ENCODE results near the gene RHOJ.
"Not testable (repeated sequence)": the region's sequence is repeated elsewhere in the genome, so short reads cannot be mapped to it uniquely, and the experiment has no call there.

RHOJ gene

DNA sequence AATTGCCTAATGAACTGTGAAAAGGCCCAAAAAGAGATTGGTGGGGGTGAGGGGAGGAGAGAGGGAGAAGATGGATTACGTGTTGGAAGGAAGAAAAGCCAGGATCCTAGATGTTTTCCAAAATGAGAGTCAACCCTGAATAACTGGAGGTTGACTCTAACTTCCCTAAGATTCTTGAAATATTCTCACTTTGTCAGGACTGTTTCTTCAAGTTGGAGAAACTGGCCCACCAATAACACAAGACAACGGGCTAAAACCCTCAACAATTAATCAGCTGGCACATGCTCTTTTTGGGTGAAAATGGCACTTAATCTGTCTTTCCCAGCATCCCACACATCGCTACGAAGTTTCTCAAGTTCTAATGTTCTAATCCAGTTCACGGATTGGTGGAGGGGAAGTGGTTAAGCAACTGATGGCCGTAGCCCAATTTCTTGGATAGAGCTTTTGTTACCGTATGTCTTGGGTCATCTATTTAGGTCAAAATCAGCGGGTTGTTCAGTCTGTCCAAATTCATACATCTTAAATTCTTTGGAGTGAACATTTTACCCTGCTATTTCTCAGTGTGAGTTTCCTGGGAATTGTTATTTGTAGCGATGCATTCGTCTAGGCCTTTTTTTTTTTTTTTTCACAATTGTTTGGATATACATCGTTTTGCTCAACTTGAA lies 65.5 kb downstream of the RHOJ start:
- DNase-seq = no peak

DNA sequence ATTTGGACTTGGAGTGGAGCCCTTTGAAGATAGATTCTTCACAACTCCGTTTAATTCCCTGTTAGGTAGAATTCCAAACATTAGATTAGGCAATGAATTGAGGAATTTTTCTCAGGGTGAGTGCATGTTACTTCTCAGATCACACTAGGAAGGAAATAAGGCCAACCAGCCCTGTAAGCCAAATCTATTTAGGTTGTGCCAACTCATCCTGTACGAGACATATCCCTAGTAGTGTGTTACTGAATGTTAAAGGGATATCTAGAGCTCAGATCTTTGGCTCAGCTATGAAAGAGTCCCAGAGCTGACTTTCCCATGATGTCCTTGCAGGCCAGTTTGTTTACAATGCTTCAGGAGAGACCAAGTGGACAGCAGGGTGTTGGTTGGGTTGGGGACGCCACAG lies 68.9 kb downstream of the RHOJ start:
- no peak for DNase-seq

DNA sequence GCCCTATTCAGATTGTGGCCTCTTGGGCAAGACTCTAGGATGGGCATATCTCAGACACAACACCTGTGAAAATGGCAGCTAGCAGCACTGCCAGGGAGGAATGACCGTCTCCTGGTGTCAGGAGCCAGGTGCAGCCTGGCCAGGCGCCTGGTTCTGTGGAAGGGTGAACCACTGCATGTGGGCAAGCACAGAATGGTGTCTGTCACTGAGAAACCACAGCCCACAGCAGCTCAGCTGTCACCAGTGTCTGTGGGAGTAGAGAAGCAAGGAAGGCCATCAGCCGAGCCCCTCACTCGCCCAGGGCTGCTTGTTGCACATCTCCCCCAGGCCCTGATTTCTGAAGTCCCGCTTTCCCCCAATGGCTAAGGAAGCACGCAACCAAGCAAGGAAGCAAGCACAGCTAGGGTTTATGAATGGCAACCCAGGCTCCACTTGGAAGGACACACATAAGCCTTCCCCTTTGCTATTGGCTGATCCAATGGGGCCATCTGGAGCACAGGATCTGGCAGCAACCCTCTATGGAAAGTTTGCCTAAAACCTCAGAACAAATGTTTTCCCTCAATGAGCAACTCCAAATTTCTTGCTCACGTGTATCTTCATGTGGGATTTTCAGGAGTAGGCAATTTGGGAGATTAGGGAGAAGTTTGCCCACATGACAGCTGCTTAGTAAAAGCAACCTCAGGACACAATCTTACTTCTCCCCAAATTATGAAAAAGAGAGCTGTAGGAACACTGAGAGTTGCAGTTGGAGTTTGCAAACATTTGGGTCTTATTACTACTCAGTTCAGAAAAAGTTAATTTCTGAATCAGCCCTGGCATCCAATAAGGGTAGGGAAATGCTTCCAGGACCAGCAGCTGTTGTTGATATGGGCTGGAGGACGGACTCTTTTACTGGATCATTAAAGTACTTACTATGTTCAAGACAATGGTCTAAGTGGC lies 69.7 kb downstream of the RHOJ start:
- DNase-seq = peak; percentile 56

DNA sequence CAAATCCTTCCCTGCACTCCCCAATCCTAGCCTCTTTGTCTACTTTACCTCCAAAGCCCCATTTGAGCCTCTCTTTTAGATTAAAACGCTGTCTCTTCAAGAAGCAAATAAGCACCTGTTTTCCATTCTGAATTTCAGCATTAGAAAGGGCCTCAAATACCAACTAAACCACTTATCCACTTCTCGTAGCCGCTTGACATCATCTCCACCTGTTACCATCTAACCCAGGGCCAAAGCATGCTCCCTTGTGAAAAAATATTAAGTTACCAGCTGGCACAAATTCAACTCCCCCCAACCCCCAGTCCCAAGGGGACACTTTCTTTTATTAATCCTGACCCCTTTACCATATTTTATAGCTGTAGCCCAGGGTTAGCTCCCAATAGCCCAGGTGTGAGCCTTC lies 71.4 kb downstream of the RHOJ start:
- DNase-seq = no peak

DNA sequence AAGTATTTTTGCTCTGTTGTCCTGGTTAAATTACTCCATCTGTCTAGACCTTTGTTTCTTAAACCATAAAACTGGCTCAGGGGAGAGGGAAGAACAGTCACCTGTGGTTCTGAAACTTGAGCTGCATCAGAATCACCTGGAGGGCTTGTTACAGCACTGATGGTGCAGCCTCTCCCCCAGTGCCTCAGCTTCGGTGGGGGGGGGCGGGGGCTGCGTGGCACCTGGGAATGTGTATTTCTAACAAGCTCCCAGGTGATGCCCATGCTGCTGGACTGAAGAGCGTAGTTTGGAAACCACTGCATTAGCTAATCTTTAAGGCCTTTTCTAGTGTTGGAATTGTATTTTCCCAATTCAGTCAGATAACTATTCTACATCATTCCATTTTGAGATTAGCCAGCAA lies 71.8 kb downstream of the RHOJ start:
- DNase-seq = no peak

DNA sequence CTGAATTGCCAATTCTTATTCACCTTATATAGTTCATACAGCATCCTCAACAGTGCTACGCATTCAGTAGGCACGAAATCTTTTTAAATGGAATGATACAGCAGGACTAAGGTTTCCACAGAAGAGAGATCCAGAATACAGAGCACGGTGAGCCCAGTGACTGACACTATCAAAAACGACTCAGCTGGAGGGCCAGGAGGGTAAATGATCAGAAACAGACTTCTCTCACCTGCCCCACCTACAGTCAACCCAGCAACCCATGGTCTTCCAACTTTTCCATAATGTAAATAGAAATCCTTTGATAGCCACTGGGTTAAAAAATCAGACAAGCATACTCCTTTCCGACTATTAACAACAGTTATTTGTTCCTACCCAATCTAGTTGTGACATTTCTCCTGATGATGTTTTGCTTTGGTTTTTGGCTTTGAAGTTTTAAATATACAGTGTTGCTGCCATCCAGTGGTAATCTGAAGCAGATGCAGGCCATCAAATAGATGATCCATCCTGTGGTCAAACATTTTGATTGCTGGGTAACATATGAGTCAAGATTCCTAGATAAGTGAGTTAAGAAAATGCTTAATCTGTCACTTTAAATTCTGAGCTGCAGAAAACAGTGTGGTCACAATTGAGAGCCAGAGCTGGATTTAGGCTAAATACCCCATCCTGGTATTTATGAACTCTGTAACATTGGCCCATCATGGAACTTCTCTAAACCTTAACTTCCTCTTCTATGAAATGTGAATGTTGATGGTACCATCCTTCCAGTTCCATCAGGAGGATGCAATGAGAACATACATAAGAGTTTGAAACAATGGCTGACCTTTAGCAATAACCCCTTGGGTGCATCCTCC lies 72.5 kb downstream of the RHOJ start:
- no peak for DNase-seq

DNA sequence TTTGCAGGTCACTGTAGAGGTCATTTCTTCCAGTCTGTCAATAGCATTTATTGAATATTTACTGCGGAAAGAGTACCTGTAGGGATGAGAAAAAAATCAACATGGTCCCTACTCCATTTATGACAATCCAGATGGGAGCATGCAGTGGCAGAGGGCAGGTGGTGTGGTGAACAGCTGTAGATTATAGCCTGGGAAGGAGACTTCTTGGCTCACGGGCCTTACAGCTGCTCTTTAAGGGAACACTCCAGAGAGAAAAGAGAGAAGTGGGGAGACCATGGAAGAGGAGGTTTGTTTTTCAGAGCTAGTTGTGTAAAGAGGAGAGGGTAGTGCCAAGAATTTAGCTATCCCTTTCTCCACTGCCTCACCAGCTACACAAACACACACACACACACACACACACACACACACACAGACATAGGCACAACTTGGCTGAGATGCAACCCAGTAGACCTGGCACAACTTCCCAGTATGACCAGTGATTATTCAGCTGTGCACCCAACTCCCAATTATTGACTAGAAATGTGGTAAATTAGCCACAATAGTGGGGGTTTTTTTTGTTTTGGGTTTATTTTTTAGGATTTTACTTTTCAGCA lies 73.4 kb downstream of the RHOJ start:
- DNase-seq = peak; percentile 34

DNA sequence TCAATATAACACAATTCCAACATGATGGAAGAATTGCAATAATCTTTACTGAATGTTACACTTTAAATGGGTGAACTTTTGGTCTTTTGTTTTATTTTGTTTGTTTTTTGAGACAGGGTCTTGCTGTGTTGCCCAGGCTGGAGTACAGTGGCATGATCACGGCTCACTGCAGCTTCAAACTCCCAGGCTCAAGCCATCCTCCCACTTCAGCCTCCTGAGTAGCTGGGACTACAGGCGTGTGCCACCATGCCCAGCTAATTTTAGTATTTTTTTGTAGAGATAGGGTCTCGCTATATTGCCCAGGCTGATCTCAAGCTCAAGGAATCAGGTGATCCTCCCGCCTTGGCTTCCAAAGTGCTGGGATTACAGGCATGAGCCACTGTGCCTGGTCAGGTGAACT lies 75.7 kb downstream of the RHOJ start:
- DNase-seq = not testable (repeated sequence)

DNA sequence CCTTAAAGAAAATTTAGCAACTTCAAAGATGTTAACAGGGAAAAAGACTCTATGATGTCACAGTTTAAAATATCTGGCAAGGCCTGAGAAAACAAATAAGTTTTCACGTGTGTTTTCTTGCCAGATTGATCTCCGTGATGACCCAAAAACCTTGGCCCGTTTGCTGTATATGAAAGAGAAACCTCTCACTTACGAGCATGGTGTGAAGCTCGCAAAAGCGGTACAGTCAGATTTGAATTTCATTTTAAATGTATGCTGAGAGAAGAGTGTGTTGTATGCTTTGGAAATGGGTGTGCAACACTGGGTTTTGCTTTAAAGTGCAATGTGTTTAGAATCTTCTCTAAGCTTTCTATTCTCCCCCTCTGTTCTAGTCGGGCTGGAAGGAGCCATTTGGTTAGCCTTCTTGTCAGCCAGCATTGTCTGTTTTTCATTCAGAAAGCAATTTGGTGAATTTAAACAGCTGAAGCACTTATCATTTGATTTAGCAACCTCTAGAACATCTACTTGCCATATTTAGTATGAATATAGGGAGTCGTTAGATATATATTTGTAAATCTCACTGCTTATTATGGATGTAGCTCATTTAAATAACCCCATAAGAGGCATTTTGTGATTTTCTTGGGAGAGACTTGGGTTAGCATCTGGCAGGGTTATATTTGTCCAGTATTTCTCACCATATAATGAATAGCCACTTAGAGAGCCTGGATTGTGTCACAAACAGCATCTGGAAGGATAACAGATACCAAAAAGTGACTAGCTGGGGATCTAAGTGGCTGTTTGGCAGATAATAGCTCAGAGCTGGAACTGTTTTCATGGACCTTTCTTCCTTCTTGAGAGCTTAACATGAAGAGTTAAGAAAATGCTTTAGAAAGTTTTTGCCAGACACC lies 79.0 kb downstream of the RHOJ start:
- no peak for DNase-seq

DNA sequence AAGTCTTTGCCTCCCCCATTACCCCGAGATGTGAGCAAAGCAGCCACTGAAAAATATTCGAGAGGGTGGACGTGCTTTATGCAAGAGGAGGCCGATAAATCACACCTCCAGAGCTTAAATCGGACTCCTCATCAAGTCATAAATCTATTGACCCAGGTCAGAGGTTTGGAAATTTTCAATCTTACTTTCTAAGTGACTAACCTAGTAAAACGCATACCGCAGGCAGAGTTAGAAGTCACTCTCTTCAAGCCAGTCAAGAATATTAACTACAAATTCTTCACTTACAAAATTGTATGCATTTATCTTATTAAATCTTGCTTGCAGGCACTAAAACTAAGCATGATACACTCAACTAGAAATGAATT lies 79.6 kb downstream of the RHOJ start:
- DNase-seq = no peak

DNA sequence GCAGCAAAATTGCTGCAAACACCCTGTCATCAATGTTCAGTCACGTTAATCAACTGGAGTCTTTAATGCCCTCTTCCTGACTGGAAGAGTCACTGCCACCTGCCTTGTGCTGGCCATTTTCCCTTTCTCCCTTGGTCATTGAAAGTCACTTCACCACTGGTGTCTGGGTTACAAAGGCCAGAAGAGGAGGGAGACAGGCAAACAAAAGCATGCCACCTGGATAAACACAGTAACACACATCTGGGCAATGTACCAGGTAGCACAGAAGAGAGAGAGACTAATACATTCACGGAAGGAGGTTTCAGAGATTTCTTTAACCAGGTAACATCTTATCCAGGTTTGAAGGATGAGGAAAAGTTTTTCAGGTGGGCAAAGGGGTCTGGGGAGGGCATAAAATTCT lies 81.8 kb downstream of the RHOJ start:
- no peak for DNase-seq

DNA sequence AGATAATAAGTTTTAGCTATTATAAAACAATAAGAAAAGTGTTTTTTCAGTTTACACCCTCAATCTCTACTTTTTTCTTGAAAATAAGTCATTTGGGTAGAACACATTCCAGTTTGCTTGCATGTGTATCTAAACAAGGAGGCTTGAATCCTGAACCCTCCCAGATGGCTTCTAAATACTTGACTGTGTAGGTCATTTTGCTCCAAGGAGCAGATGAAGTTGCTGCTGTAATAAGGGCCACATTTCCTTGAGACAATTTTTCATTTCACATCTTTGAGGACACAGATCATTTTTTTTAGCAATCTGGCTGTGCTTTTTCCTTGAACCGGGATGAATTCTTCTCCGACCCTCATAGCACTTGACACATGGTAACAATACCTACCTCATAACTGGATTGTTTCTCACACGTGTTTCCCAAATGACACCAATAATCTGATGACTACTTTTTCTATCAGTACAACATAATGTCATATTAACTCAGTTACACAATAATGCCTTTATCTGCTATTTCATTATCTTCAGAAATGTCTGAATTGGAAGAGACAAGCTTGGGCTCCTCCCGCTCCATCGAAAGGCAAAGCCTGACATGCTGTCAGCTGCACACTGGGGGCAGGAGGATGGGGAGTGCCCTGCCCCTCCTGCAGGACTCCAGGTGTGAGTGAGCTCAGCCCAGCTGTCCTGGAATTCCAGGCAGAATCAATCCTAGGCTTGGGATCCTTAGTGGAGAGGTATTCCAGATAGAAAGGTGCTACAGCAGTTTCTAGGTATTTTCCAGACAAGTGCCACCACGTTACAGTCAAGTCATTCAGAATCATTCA lies 83.6 kb downstream of the RHOJ start:
- DNase-seq = no peak

DNA sequence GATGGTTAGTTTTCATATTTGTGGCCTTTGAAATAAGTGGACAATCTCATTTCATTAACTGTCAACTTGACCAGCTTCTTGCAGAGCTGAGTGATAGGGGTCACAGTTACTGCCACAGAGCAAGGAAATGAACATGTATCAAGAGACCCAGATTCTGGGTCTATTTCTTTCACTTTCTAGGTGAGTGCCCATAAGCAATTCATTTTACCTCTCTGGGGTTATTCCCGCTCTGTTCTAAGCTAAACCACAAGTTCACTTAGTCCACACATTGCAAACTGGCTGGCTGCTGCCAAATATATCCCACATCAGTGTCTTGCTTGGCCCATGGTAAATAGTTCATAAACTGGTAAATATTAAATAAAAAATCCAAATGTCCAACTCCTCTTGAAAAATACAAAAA lies 84.6 kb downstream of the RHOJ start:
- DNase-seq = no peak

DNA sequence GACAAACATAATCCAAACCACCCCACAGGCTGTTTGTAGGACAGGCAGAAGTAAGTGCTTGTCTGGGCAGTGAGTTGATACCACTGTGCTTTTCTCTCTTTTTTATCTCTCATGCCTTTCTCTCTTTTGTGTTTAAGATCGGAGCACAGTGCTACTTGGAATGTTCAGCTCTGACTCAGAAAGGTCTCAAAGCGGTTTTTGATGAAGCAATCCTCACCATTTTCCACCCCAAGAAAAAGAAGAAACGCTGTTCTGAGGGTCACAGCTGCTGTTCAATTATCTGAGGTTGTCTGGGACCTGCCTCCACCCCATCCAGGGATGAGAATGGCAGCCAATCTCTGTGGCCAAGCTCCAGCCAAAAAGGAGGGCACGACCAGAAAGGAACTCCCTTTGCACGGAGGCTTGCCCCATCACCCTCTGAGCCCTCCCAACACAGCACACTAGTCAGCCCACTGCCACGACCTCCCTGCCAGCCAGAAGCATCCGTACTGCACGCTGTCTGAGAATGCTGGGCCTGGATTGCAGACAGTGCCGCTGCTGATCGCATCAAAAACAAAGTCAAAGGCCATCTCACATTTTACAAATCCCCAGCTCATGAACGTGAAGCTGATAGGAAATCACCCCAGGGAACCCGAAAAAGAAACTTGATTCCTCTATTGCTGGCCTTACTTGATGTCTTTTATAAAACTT lies 86.6 kb downstream of the RHOJ start:
- DNase-seq = no peak

DNA sequence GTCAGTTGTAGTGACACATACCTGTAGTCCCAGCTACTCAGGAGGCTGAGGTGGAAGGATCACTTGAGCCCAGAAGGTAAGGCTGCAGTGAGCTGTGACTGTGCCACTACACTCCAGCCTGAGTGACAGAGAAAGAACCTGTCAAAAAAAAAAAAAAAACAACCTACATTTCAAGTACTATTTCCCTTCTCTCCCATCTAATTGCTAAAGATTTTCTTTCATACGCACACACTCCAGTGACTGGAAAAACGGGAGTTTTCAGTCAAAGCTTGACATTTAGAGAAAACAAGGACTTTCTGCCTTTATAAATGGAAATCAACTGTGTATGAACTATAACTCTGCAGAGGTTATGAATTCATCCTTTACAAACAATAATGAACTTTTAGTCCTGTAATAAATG lies 88.6 kb downstream of the RHOJ start:
- no peak for DNase-seq

DNA sequence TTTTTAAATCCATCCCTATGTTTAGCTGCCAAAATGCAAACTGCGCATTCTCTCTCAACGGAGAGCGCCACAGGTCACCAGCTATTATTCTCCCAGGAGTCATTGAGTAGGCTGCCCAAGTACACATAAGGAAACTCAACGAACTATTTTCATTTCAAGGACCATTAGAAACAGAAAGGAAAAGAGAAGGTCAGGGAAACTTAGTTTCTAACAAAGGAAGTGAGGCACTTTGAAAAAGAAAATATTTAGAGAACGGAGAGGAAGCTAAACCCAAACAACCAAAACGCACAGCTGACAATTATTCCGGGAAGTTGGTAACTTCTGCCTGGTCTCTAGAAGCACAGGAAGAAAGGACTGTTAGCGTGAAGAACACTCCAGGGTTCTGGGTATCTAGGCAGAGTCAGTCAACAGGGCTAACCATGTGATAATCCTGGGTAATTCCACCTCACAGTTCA lies 91.0 kb downstream of the RHOJ start:
- DNase-seq = no peak

DNA sequence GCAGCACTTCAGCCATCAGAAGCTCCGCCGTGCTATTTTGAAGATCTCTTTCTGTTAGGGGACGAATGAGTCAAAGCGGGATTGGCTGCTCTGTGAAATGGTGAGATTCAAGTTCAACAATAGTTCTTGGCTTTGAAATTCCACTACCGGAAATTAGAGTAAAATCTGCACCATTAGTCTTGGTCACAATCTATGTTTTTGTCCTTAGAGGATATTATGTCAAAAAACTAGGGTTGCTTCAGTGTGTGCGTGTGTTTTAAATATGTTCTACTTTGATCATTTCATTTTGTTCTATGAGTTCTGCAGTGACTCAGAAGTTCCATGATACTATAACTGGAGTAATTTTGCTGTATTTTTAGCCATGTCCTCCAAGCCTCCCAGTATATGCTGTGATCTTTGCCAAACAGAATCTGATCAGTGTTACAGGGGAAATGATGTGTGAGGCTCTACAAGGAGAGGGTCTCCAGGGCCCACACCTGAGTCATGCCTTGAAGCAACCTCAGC lies 91.9 kb downstream of the RHOJ start:
- peak; percentile 46 for DNase-seq

DNA sequence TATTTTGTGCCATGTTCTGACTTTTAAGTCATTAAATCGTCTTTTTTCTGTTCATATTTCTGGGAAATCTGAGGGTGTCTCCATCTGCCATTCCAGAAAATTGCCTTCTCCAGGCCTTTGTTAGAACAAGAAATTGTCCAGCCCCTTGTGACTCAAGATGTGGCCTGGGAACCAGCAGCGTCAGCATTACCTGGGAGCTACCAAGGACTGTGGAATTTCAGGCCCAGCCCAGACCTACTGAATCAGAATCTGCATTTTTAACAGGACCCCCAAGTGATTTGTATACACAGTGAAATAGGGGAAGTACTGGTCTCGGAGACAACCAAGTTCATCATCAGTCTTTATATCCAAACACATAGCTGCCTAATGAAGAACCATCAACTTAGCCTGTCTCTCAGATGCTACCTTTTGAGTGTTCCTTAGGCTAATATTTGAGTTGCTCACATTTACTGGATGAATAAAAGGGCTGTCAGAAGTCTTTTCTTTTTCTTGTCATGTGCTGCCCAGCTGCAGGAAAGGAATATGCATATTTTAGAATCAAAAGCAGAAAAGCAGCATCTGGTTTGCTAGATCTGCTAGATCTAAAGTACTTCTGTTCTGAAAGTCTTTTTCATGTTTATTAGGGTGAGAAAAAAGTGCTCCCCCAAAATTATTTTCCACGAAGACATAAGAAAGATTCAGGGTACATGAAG lies 93.3 kb downstream of the RHOJ start:
- DNase-seq = no peak

DNA sequence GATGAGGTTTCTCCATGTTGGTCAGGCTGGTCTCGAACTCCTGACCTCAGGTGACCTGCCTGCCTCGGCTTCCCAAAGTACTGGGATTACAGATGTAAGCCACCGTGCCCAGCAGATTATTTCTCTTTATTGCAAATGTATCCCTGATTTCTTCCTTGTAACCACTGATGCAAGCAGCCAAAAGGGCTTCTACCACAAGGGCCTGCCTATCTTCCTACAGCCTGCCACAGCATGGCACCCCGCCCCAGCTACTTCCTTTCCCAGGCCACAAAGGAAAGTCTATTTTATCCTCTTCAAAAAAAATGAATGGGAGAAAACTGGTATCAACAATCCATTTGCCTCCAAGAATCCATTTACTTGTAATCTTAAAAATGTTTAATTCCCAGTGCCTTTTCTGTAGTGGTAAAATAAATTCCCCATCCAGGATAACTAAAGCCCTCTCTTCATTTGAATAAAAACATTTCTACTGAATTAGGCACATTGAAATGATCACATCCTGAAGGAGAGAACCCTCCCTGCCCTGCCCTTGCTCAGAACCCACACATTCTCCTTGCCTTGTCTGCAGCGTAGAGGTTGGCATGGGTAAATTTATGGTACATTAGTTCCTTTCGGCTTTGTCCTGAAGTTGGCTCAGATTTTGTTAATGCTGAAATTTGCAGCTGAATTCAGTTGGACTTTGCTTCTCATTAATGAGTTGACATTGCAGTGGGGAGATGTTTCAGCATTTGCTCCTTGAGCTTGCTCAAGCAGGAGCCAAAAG lies 95.3 kb downstream of the RHOJ start:
- DNase-seq = no peak
